ENCODE measurements around the gene ZMYND8. TPM values are rescaled to one million over a fixed set of nuclear protein-coding genes. Genes with fewer than 3 reads are reported as not detected.

Gene ZMYND8
- total RNA-seq, 1 donor from 2014 or later = 31.9 TPM

- no peaks in the 10 kb centered on the region for H3K9me3 Mint-ChIP-seq (ENCODE audit: low read depth)
- no peak for DNase-seq (ENCODE audit: low spot score)
- no peaks in the 10 kb centered on the region for H3K36me3 Mint-ChIP-seq (ENCODE audit: low read depth)
- H3K27ac Mint-ChIP-seq (ENCODE audit: unreplicated experiment) = no peak overlapping the region
- no peaks in the 10 kb centered on the region for H3K27me3 Mint-ChIP-seq (ENCODE audit: low read depth)
- no peak for TF ChIP-seq CTCF (IDR thresholded peaks at IDR 0.05)
- H3K4me1 Mint-ChIP-seq (ENCODE audit: low read depth) = peaks cover 2% of the 10 kb centered on the region
- peak overlapping the region; percentile 60 for H3K4me3 Mint-ChIP-seq (ENCODE audit: unreplicated experiment)
Observed at GRCh38 chr20:47357296-47358038, 968 bp upstream of the ZMYND8 start.

- DNase-seq (ENCODE audit: low spot score) = no peak
- TF ChIP-seq CTCF (IDR thresholded peaks at IDR 0.05) = no peak
- no peaks in the 10 kb centered on the region for H3K27me3 Mint-ChIP-seq (ENCODE audit: low read depth)
- H3K27ac Mint-ChIP-seq (ENCODE audit: unreplicated experiment) = no peak overlapping the region
- H3K36me3 Mint-ChIP-seq (ENCODE audit: low read depth) = no peaks in the 10 kb centered on the region
- peak overlapping the region; percentile 54 for H3K4me3 Mint-ChIP-seq (ENCODE audit: unreplicated experiment)
- H3K4me1 Mint-ChIP-seq (ENCODE audit: low read depth) = no peaks in the 10 kb centered on the region
- H3K9me3 Mint-ChIP-seq (ENCODE audit: low read depth) = no peaks in the 10 kb centered on the region
Observed at GRCh38 chr20:47356220-47356525, 326 bp downstream of the ZMYND8 start.

DNA sequence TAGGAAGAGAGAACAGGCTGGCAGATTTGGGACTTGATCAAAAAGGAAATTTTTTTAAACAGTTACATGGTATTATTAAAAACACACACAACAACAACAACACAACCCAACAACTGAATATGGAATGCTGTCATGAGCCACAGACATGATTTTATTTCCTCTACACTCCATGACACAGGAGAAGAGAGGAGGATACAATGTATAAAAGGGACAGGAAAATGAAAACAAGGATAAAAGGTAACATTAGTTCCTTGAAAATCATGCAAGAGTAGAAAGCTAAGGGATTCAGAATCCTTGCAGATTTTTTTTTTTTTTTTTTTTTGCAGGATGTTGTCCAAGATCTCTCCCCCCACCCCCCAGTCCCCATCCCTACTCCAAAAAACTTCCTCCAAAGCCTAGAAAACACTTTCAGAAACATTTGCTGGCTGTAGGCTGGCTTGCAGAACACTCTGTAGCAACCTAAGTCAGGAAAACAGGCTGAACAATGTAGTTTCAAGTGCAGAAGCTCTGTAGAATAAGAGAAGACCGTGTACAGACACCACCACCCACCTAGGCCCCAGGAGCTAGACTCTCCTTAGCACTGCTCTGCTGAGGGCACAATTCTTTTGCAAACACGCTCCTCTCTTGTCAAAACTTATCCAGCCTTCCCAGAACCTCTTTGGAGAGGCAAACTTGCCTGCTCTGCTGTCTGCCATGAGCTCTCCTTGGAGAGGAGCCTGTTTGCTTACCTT lies 845 bp downstream of the ZMYND8 start:
- DNase-seq (ENCODE audit: low spot score) = no peak
- peak overlapping the region; percentile 54 for H3K4me3 Mint-ChIP-seq (ENCODE audit: unreplicated experiment)
- no peak for TF ChIP-seq CTCF (IDR thresholded peaks at IDR 0.05)
- H3K27me3 Mint-ChIP-seq (ENCODE audit: low read depth) = no peaks in the 10 kb centered on the region
- H3K27ac Mint-ChIP-seq (ENCODE audit: unreplicated experiment) = no peak overlapping the region
- no peaks in the 10 kb centered on the region for H3K9me3 Mint-ChIP-seq (ENCODE audit: low read depth)
- no peaks in the 10 kb centered on the region for H3K36me3 Mint-ChIP-seq (ENCODE audit: low read depth)
- no peaks in the 10 kb centered on the region for H3K4me1 Mint-ChIP-seq (ENCODE audit: low read depth)

- no peak for DNase-seq (ENCODE audit: low spot score)
- no peaks in the 10 kb centered on the region for H3K27me3 Mint-ChIP-seq (ENCODE audit: low read depth)
- no peak for TF ChIP-seq CTCF (IDR thresholded peaks at IDR 0.05)
- no peaks in the 10 kb centered on the region for H3K9me3 Mint-ChIP-seq (ENCODE audit: low read depth)
- H3K4me1 Mint-ChIP-seq (ENCODE audit: low read depth) = no peaks in the 10 kb centered on the region
- no peaks in the 10 kb centered on the region for H3K36me3 Mint-ChIP-seq (ENCODE audit: low read depth)
- H3K4me3 Mint-ChIP-seq (ENCODE audit: unreplicated experiment) = peak overlapping the region; percentile 54
- no peak overlapping the region for H3K27ac Mint-ChIP-seq (ENCODE audit: unreplicated experiment)
Observed at GRCh38 chr20:47354714-47355488, 1.6 kb downstream of the ZMYND8 start.

GRCh38 chr20:47354464-47354713 lies 2.1 kb downstream of the ZMYND8 start:
- H3K4me1 Mint-ChIP-seq (ENCODE audit: low read depth) = no peaks in the 10 kb centered on the region
- no peaks in the 10 kb centered on the region for H3K36me3 Mint-ChIP-seq (ENCODE audit: low read depth)
- DNase-seq (ENCODE audit: low spot score) = no peak
- TF ChIP-seq CTCF (IDR thresholded peaks at IDR 0.05) = no peak
- H3K27me3 Mint-ChIP-seq (ENCODE audit: low read depth) = no peaks in the 10 kb centered on the region
- no peaks in the 10 kb centered on the region for H3K9me3 Mint-ChIP-seq (ENCODE audit: low read depth)
- H3K27ac Mint-ChIP-seq (ENCODE audit: unreplicated experiment) = no peak overlapping the region
- H3K4me3 Mint-ChIP-seq (ENCODE audit: unreplicated experiment) = peak overlapping the region; percentile 54
